Tibial artery (tissue), 4 donors: ENCODE measurements around the gene CTNNA2.

Experiments
- DNase-seq, 2 donors: peaks; one replicate each; pipeline ENCODE4 v3.0.0-alpha.2; 2019
- H3K27ac ChIP-seq, 2 donors: fragments of 200-600 bp; sonication (generic) in 1 of 2; 1 replicate in 1 of 2; 2 replicates in 1 of 2; pipeline ENCODE4 v1.5.1; 2018 to 2019; ENCODE audit warnings: mild to moderate bottlenecking in 1 of 2
- H3K27me3 ChIP-seq, 2 donors: fragments of 200-600 bp; sonication (generic) in 1 of 2; one replicate each; pipeline versions ENCODE4 v1.5.1 to v1.6.0; 2016 to 2019
- H3K36me3 ChIP-seq, 3 donors: fragments of 200-600 bp; sonication (generic) in 2 of 3; one replicate each; pipeline ENCODE4 v1.5.1; 2016 to 2019; ENCODE audit warnings: mild to moderate bottlenecking in 2 of 3
- H3K4me1 ChIP-seq, 4 donors: fragments of 200-600 bp; sonication (generic) in 2 of 4; 1 replicate in 3 of 4; 2 replicates in 1 of 4; pipeline ENCODE4 v1.5.1; 2016 to 2019
- H3K4me3 ChIP-seq, 2 donors: fragments of 200-600 bp; sonication (generic) in 1 of 2; 1 replicate in 1 of 2; 2 replicates in 1 of 2; pipeline ENCODE4 v1.5.1; 2018 to 2019; ENCODE audit warnings: mild to moderate bottlenecking in 2 of 2
- H3K9me3 ChIP-seq, 3 donors: fragments of 200-600 bp; sonication (generic) in 1 of 3; one replicate each; pipeline ENCODE4 v1.5.1; 2016 to 2019
- CTCF ChIP-seq, 2 experiments: fragments of 200-600 bp in 1 of 2; fragments of 450-650 bp in 1 of 2; IDR thresholded peaks; one replicate each; pipeline ENCODE4 v1.5.1; 2017 to 2019; ENCODE audit warnings: antibody characterized with exemption in 2 of 2, mild to moderate bottlenecking in 1 of 2, moderate library complexity in 1 of 2
- intact Hi-C: fragments of 100-400 bp; cut with DNase I; formaldehyde crosslinking; loops from one replicate; pipeline ENCODE4 v1.15.0; 2023; ENCODE audit warnings: low total_unique reads

The CTNNA2 gene

GRCh38 chr2:80048296-80048695, 535.4 kb downstream of the CTNNA2 start:
- Histone ChIP-seq H3K4me1 (no peaks in the 10 kb centered on the region), H3K27me3 (no peaks in the 10 kb centered on the region), H3K9me3 (no peaks in the 10 kb centered on the region), H3K4me3 (no peak overlapping the region), H3K27ac (no peak overlapping the region), H3K36me3 (no peaks in the 10 kb centered on the region)
- TF ChIP-seq CTCF (IDR thresholded peaks at IDR 0.05) = no peak
- intact Hi-C loops = no loop called here
- no peak for DNase-seq

- H3K9me3 ChIP-seq = no peaks in the 10 kb centered on the region
- H3K4me3 ChIP-seq = no peak overlapping the region
- no peaks in the 10 kb centered on the region for H3K27me3 ChIP-seq
- no peak overlapping the region for H3K27ac ChIP-seq
- intact Hi-C loops = no loop called here
- TF ChIP-seq CTCF (IDR thresholded peaks at IDR 0.05) = no peak
- no peaks in the 10 kb centered on the region for H3K4me1 ChIP-seq
- no peaks in the 10 kb centered on the region for H3K36me3 ChIP-seq
- DNase-seq = no peak
These were observed 537.4 kb downstream of the CTNNA2 start for GRCh38 chr2:80050246-80050645.

- no peak for TF ChIP-seq CTCF (IDR thresholded peaks at IDR 0.05)
- H3K4me3 ChIP-seq = no peak overlapping the region
- no peaks in the 10 kb centered on the region for H3K36me3 ChIP-seq
- intact Hi-C loops = no loop called here
- no peaks in the 10 kb centered on the region for H3K27me3 ChIP-seq
- no peak for DNase-seq
- no peaks in the 10 kb centered on the region for H3K9me3 ChIP-seq
- no peaks in the 10 kb centered on the region for H3K4me1 ChIP-seq
- H3K27ac ChIP-seq = no peak overlapping the region
These were observed 540.9 kb downstream of the CTNNA2 start for GRCh38 chr2:80053522-80054345.

DNA sequence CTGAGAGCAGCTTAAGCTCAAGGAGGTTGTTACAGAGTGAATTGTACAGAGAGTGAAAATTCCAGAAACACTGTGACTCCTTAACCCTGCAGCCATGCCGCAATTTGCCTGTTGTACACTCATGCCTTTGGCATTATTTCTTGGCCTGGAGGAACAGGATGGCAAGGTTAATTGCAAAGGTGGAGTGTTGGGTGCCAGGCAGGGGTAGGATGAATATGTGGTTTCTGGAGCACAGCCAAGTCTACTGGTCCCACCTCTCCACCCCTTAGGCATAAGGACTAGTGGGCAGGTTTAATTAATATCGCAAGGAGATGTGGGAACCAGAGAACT, 541.5 kb downstream of the CTNNA2 start:
- H3K4me3 ChIP-seq = no peak overlapping the region
- H3K4me1 ChIP-seq = no peaks in the 10 kb centered on the region
- H3K9me3 ChIP-seq = no peaks in the 10 kb centered on the region
- TF ChIP-seq CTCF (IDR thresholded peaks at IDR 0.05) = no peak
- no peaks in the 10 kb centered on the region for H3K36me3 ChIP-seq
- intact Hi-C loops = no loop called here
- H3K27ac ChIP-seq = no peak overlapping the region
- DNase-seq = no peak
- H3K27me3 ChIP-seq = no peaks in the 10 kb centered on the region

- intact Hi-C loops = no loop called here
- no peak overlapping the region for H3K27ac ChIP-seq
- H3K27me3 ChIP-seq = no peaks in the 10 kb centered on the region
- no peaks in the 10 kb centered on the region for H3K36me3 ChIP-seq
- TF ChIP-seq CTCF (IDR thresholded peaks at IDR 0.05) = no peak
- H3K4me3 ChIP-seq = no peak overlapping the region
- no peaks in the 10 kb centered on the region for H3K9me3 ChIP-seq
- no peaks in the 10 kb centered on the region for H3K4me1 ChIP-seq
- no peak for DNase-seq
These were observed 545.1 kb downstream of the CTNNA2 start for GRCh38 chr2:80057956-80058355.

DNA sequence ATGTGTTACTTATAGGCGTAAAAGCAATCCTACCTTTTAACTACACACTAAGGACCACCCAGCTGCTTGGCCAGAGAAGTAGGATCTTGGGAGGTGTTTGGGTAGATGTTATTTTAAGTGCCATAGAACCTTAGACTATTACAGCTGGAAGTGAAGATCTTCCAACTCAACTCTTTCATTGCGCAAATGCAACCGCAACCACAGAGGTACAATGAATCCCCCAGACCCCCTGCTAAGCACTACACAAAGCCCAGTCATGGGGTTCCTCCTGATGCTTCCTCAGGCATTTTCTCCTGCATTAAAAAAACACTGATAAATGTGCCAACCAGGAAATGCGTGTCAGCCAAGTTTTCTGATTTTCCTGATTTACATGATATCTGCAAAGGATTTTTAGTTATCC, 545.7 kb downstream of the CTNNA2 start:
- Histone ChIP-seq H3K27me3 (no peaks in the 10 kb centered on the region), H3K9me3 (no peaks in the 10 kb centered on the region), H3K27ac (no peak overlapping the region), H3K4me3 (no peak overlapping the region), H3K4me1 (no peaks in the 10 kb centered on the region), H3K36me3 (no peaks in the 10 kb centered on the region)
- intact Hi-C loops = no loop called here
- TF ChIP-seq CTCF (IDR thresholded peaks at IDR 0.05) = no peak
- DNase-seq = no peak
